Measurements from ENCODE around the gene ARHGEF6. TPM values are rescaled to one million over a fixed set of nuclear protein-coding genes. Genes with fewer than 3 reads are reported as not detected.

ARHGEF6 gene
- total RNA-seq, 1 donor from 2014 or later: 16.2 TPM

DNA sequence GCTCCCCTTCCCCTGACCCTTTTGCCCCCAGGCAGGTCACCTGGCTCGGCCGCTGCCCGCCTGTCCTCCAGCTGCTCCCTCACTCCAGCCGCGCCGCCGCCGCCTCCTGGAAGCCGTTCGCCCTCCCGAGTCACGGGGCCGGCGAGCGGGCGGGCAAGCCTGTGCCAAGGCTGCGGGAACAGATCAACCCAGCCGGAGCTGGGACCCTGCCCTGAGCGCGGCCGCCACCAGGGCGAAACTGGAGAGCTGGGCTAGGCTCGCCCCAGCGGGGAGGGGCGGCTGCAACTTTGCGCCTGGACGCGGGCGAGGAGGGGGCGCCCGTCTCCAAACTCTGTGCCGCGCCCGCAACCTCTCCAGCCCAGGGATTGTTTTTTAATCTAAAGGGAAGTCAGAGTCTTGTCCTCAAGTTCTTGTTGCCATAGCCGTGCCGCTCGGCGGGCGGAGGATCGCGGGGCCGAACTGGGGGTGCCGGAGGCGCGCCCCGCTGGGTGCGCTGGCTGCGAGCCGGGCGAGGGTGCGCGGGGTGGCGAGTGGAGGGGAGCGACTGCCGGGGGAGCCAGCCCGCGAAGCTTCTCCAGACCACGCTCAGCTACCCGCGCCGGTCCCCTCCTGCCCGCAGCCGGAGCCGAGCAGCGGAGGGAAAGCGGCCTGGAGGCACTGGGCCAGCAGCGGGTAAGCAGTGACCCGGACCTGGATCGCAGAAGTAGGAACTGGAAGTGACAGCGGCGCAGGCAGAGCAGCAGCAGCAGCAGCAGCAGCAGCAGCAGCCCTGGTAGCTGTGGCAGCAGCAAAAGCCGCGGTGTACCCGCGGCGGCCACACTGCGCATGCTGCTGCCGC lies 13.4 kb downstream of the ARHGEF6 start:
- Histone ChIP-seq H3K4me3 (peak overlapping the region; percentile 65 to 68), H3K27ac (peak overlapping the region; percentile 91), H3K9me3 (no peaks in the 10 kb centered on the region), H3K4me1 (peaks cover 13% of the 10 kb centered on the region), H3K36me3 (no peaks in the 10 kb centered on the region), H3K27me3 (no peaks in the 10 kb centered on the region)
- intact Hi-C loops (cut with DNase I): no loop called here
- TF ChIP-seq POLR2AphosphoS5 (IDR thresholded peaks at IDR 0.05; ENCODE audit: insufficient read depth in 1 of 2, low read depth in 1 of 2) (peak in 1 of 2 donors; percentile 40), POLR2A (IDR thresholded peaks at IDR 0.05) (no peak)
- TF ChIP-seq, protein P1, sequence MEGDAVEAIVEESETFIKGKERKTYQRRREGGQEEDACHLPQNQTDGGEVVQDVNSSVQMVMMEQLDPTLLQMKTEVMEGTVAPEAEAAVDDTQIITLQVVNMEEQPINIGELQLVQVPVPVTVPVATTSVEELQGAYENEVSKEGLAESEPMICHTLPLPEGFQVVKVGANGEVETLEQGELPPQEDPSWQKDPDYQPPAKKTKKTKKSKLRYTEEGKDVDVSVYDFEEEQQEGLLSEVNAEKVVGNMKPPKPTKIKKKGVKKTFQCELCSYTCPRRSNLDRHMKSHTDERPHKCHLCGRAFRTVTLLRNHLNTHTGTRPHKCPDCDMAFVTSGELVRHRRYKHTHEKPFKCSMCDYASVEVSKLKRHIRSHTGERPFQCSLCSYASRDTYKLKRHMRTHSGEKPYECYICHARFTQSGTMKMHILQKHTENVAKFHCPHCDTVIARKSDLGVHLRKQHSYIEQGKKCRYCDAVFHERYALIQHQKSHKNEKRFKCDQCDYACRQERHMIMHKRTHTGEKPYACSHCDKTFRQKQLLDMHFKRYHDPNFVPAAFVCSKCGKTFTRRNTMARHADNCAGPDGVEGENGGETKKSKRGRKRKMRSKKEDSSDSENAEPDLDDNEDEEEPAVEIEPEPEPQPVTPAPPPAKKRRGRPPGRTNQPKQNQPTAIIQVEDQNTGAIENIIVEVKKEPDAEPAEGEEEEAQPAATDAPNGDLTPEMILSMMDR (IDR thresholded peaks at IDR 0.05): peak in 1 of 3 experiments; percentile 13
- DNase-seq (ENCODE audit: extremely low spot score in 2 of 2): no peak

DNA sequence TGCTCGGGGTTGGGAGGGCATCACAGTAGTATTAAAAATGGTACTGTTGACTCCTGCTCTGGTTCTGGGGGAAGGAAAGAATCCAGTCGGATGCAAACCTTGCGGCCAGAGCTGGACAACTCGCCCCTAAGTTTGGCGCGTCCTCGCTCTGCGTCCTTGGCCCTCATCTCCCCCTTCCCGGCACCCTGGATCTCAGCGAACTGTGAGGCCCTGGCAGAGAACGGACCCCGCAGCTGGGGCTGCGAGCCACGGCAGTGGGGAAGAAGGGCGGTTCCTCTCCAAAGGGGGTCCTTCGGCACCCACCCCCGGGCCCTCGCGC lies 14.0 kb downstream of the ARHGEF6 start:
- no peak for DNase-seq (ENCODE audit: extremely low spot score in 2 of 2)
- Histone ChIP-seq H3K27me3 (no peaks in the 10 kb centered on the region), H3K36me3 (no peaks in the 10 kb centered on the region), H3K4me3 (peak overlapping the region; percentile 65 to 68), H3K4me1 (peaks cover 13% of the 10 kb centered on the region), H3K27ac (peak overlapping the region; percentile 91), H3K9me3 (no peaks in the 10 kb centered on the region)
- TF ChIP-seq POLR2A (IDR thresholded peaks at IDR 0.05) (no peak), POLR2AphosphoS5 (IDR thresholded peaks at IDR 0.05; ENCODE audit: insufficient read depth in 1 of 2, low read depth in 1 of 2) (no peak)
- TF ChIP-seq, protein P1 (IDR thresholded peaks at IDR 0.05): no peak
- intact Hi-C loops (cut with DNase I): no loop called here

DNA sequence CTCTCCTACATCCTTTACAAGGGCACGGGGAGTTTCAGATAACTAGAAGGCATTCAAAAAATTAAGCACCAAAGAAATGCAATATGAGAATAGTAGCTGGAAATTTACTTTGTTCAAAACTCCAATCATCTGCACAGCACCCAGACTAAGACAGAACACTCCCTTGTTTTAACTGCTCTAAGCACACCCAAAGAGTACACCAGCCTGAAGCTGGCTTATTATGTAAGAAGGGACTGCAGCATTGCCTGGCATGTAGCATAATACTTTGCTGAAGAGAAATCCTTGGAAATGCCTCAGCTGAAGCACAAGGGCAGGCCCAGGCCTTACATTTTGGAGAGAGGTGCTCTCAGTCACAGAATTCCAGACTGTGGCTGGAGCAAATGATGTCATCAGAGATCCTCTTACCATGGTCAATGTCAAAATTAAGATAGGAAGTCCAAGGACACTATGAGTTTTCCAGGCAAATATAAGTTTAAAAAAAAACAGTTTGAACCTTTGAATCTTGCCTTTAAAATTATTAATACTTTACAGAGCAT lies 14.8 kb downstream of the ARHGEF6 start:
- no peak overlapping the region for H3K4me3 ChIP-seq
- intact Hi-C loops (cut with DNase I): no loop called here
- H3K27ac ChIP-seq: no peak overlapping the region

DNA sequence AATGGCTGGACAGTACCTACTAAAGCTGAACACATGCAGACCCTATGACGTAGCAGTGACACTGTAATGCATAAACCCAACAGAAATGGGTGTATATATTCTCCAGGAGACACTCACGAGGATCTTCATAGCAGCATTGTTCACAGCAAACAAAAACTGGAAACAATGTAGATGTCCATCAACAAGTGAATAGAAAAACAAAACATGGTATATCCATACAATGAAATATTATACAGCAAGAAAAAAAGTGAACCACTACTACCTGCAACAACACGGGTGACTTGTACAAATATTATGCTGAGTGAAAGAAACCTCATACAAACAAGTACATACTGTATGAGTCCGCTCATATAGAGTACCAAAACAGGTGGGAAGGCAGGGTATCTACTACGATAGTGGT lies 16.5 kb downstream of the ARHGEF6 start:
- H3K9me3 ChIP-seq: no peaks in the 10 kb centered on the region
- intact Hi-C loops (cut with DNase I): no loop called here
- H3K4me1 ChIP-seq: peaks cover 13% of the 10 kb centered on the region
- H3K36me3 ChIP-seq: no peaks in the 10 kb centered on the region
- H3K27me3 ChIP-seq: no peaks in the 10 kb centered on the region
- DNase-seq (ENCODE audit: extremely low spot score in 2 of 2): no peak
- H3K4me3 ChIP-seq: no peak overlapping the region
- no peak overlapping the region for H3K27ac ChIP-seq
- TF ChIP-seq, protein P1 (IDR thresholded peaks at IDR 0.05): no peak
- no peak for TF ChIP-seq POLR2A (IDR thresholded peaks at IDR 0.05)
- no peak for TF ChIP-seq POLR2AphosphoS5 (IDR thresholded peaks at IDR 0.05; ENCODE audit: insufficient read depth in 1 of 2, low read depth in 1 of 2)

More for the DNA sequence above, 14.8 kb downstream of the ARHGEF6 start:
- Histone ChIP-seq H3K4me1 (peaks cover 13% of the 10 kb centered on the region), H3K27me3 (no peaks in the 10 kb centered on the region), H3K36me3 (no peaks in the 10 kb centered on the region), H3K9me3 (no peaks in the 10 kb centered on the region)
- no peak for TF ChIP-seq POLR2A (IDR thresholded peaks at IDR 0.05)
- TF ChIP-seq, protein P1 (IDR thresholded peaks at IDR 0.05): no peak
- TF ChIP-seq POLR2AphosphoS5 (IDR thresholded peaks at IDR 0.05; ENCODE audit: insufficient read depth in 1 of 2, low read depth in 1 of 2): no peak
- no peak for DNase-seq (ENCODE audit: extremely low spot score in 2 of 2)

All from vagina (tissue), 2 donors.